Testis (tissue), 3 donors: ENCODE data around the gene SIX5. TPM values are rescaled to one million over a fixed set of nuclear protein-coding genes. Genes with fewer than 3 reads are reported as not detected.
"Not testable (repeated sequence)": the region's sequence is repeated elsewhere in the genome, so short reads cannot be mapped to it uniquely, and the experiment has no call there.

Source experiments
- DNase-seq: peaks from one replicate; pipeline ENCODE4 v3.0.0-alpha.2; 2019
- H3K27ac ChIP-seq, 2 donors: fragments of 200-600 bp; sonication (generic); one replicate each; pipeline ENCODE4 v1.5.1; 2019
- H3K27me3 ChIP-seq: fragments of 200-600 bp; sonication (generic); one replicate; pipeline ENCODE4 v1.5.1; 2019
- H3K36me3 ChIP-seq: fragments of 200-600 bp; sonication (generic); one replicate; pipeline ENCODE4 v1.5.1; 2017; ENCODE audit warnings: low read depth; ENCODE audit errors: missing control alignments
- H3K4me1 ChIP-seq: fragments of 200-600 bp; sonication (generic); one replicate; pipeline ENCODE4 v1.5.1; 2019
- H3K4me3 ChIP-seq, 2 donors: fragments of 200-600 bp; sonication (generic); one replicate each; pipeline ENCODE4 v1.5.1; 2017 to 2019
- H3K9me3 ChIP-seq: fragments of 200-600 bp; sonication (generic); one replicate; pipeline ENCODE4 v1.5.1; 2017
- CTCF ChIP-seq, 3 experiments: fragments of 450-650 bp in 2 of 3; fragments of 200-600 bp in 1 of 3; sonication (generic) in 1 of 3; IDR thresholded peaks; one replicate each; pipeline ENCODE4 v1.5.1; 2016 to 2019; ENCODE audit warnings: antibody characterized with exemption in 3 of 3, mild to moderate bottlenecking in 2 of 3, moderate library complexity in 1 of 3
- POLR2A ChIP-seq: fragments of 450-650 bp; IDR thresholded peaks from one replicate; pipeline ENCODE4 v1.6.1; 2017; ENCODE audit warnings: antibody characterized with exemption, mild to moderate bottlenecking, moderate library complexity
- WGBS, 2 donors: methylation state at CpG; one replicate each; pipeline ENCODE4 v1.1.5; 2018; 5-methylcytosine and 5-hydroxymethylcytosine counted together
- intact Hi-C: fragments of 100-400 bp; cut with DNase I; formaldehyde crosslinking; loops from one replicate; pipeline ENCODE4 v1.15.1; 2023; ENCODE audit warnings: low total_unique reads
- polyA plus RNA-seq: library from polyadenylated mRNA; stranded (reverse); fragments of 350-450 nt; fragmentation: Illumina TruSeq; extraction: RNeasy Lipid Tissue Mini Kit (QIAGEN cat#74804); gene quantifications from one replicate; pipeline ENCODE4 v1.2.3, GENCODE V29; 2014; ENCODE audit warnings: low read depth, low replicate concordance; ENCODE audit not compliant: insufficient read depth
- total RNA-seq, 2 donors: library from RNA; depleted of rRNA; stranded (reverse); fragments of >200 nt; gene quantifications; one replicate each; pipeline ENCODE4 v1.2.3, GENCODE V29; 2016

Gene SIX5
- total and polyA plus RNA-seq, 3 donors from 2014 or later: 12.9 to 19.4 (median 16.1) TPM

GRCh38 chr19:45800070-45800553 is 31.1 kb upstream of the SIX5 start:
- TF ChIP-seq POLR2A (no peak), CTCF (IDR thresholded peaks at IDR 0.05) (no peak)
- H3K4me3 ChIP-seq: no peak overlapping the region
- no peaks in the 10 kb centered on the region for H3K27me3 ChIP-seq
- intact Hi-C loops: no loop called here
- H3K27ac ChIP-seq: no peak overlapping the region
- WGBS, 2 donors: 80 to 81% methylated on average over 7 to 8 of the region's 8 CpGs
- no peak for DNase-seq
- no peaks in the 10 kb centered on the region for H3K36me3 ChIP-seq
- no peaks in the 10 kb centered on the region for H3K9me3 ChIP-seq
- peaks cover 15% of the 10 kb centered on the region for H3K4me1 ChIP-seq

GRCh38 chr19:45799541-45799940 is 30.5 kb upstream of the SIX5 start:
- 66 to 79% methylated on average over 5 of the region's 5 CpGs for WGBS, 2 donors
- intact Hi-C loops, H3K27ac ChIP-seq: not testable (repeated sequence)

GRCh38 chr19:45798995-45799517 is 30.0 kb upstream of the SIX5 start:
- TF ChIP-seq CTCF (IDR thresholded peaks at IDR 0.05) (peak; percentile 81 to 90 (median 88)), POLR2A (no peak)
- peak; percentile 74 for DNase-seq
- Histone ChIP-seq H3K27ac (no peak overlapping the region), H3K27me3 (no peaks in the 10 kb centered on the region), H3K9me3 (no peaks in the 10 kb centered on the region), H3K4me1 (peaks cover 15% of the 10 kb centered on the region), H3K4me3 (no peak overlapping the region), H3K36me3 (no peaks in the 10 kb centered on the region)
- intact Hi-C loops: no loop called here
- WGBS, 2 donors: 20 to 25% methylated on average over 10 of the region's 10 CpGs

More at GRCh38 chr19:45799541-45799940, 30.5 kb upstream of the SIX5 start:
- not testable (repeated sequence) for H3K27me3 ChIP-seq, H3K36me3 ChIP-seq, H3K9me3 ChIP-seq, H3K4me3 ChIP-seq, DNase-seq
- peaks cover 15% of the 10 kb centered on the region for H3K4me1 ChIP-seq

- TF ChIP-seq POLR2A (no peak), CTCF (IDR thresholded peaks at IDR 0.05) (no peak)
- Histone ChIP-seq H3K36me3 (no peaks in the 10 kb centered on the region), H3K9me3 (no peaks in the 10 kb centered on the region), H3K27me3 (no peaks in the 10 kb centered on the region), H3K4me1 (peaks cover 26% of the 10 kb centered on the region), H3K27ac (no peak overlapping the region), H3K4me3 (no peak overlapping the region)
- no peak for DNase-seq
- intact Hi-C loops: no loop called here
- WGBS, 2 donors: 80 to 88% methylated on average over 2 of the region's 2 CpGs
Observed at GRCh38 chr19:45794627-45795026, 25.6 kb upstream of the SIX5 start.

GRCh38 chr19:45793876-45794275 is 24.8 kb upstream of the SIX5 start:
- Histone ChIP-seq H3K27me3 (no peaks in the 10 kb centered on the region), H3K27ac (no peak overlapping the region), H3K4me1 (peaks cover 19% of the 10 kb centered on the region), H3K36me3 (no peaks in the 10 kb centered on the region), H3K4me3 (no peak overlapping the region), H3K9me3 (no peaks in the 10 kb centered on the region)
- WGBS, 2 donors: 53 to 54% methylated on average over 6 of the region's 6 CpGs
- intact Hi-C loops: no loop called here
- TF ChIP-seq POLR2A: no peak
- no peak for TF ChIP-seq CTCF (IDR thresholded peaks at IDR 0.05)
- DNase-seq: no peak
